SK-N-SH (cell line): Measurements from ENCODE around the gene NCAPH2. TPM values are rescaled to one million over a fixed set of nuclear protein-coding genes. Genes with fewer than 3 reads are reported as not detected.

Experiments used
- CTCF ChIA-PET: fragments of 300-600, 350-600 bp; formaldehyde crosslinking; extraction: SDS; loops from one replicate; lab custom pipeline; 2021; lab: Yijun Ruan, JAX
- POLR2A ChIA-PET: fragments of 350-600 bp; sonication (Branson Sonifier 250); formaldehyde crosslinking; extraction: SDS; loops from one replicate; lab custom pipeline; 2020; ENCODE audit warnings: antibody characterized with exemption, inconsistent platforms; lab: Yijun Ruan, JAX
- DNase-seq: peaks from one replicate; pipeline ENCODE4 v3.0.0; 2012
- H2AFZ ChIP-seq: fragments of 200-600 bp; sonication (generic); 2 replicates; pipeline ENCODE4 v1.8.1; 2016; ENCODE audit warnings: antibody characterized with exemption, mild to moderate bottlenecking, low read depth
- H3F3A ChIP-seq: fragments of 200-600 bp; sonication (generic); replicated peaks from 2 replicates; pipeline ENCODE3; 2016; ENCODE audit warnings: antibody characterized with exemption, mild to moderate bottlenecking; ENCODE audit not compliant: insufficient read depth
- H3K27ac ChIP-seq, 2 experiments: fragments of 200-500 bp in 1 of 2; fragments of 200-600 bp in 1 of 2; sonication (Bioruptor generic) in 1 of 2; sonication (generic), shearing (Covaris generic) in 1 of 2; 2 replicates each; pipeline versions ENCODE4 v1.5.1 to v1.6.1; 2014 to 2016; ENCODE audit warnings: low read depth in 2 of 2, inconsistent platforms in 1 of 2, low read length in 1 of 2, mild to moderate bottlenecking in 1 of 2, mixed read lengths in 1 of 2
- H3K27me3 ChIP-seq: fragments of 200-600 bp; sonication (generic), shearing (Covaris generic); 2 replicates; pipeline ENCODE4 v1.6.1; 2016; ENCODE audit warnings: mixed run types; ENCODE audit not compliant: insufficient read depth
- H3K36me3 ChIP-seq, 2 experiments: fragments of 200-500 bp in 1 of 2; fragments of 200-600 bp in 1 of 2; sonication (Bioruptor generic) in 1 of 2; sonication (generic) in 1 of 2; replicated peaks in 1 of 2; 2 replicates each; pipeline versions ENCODE3 to v1.5.1; 2014 to 2016; ENCODE audit warnings: low read length in 1 of 2, mild to moderate bottlenecking in 1 of 2; ENCODE audit not compliant: insufficient read depth in 2 of 2, control insufficient read depth in 1 of 2
- H3K4me1 ChIP-seq, 2 experiments: fragments of 200-500 bp in 1 of 2; fragments of 200-600 bp in 1 of 2; sonication (Bioruptor generic) in 1 of 2; sonication (generic), shearing (Covaris generic) in 1 of 2; 2 replicates each; pipeline versions ENCODE4 v1.5.1 to v1.6.1; 2014 to 2016; ENCODE audit warnings: low read depth in 1 of 2, low read length in 1 of 2, mixed run types in 1 of 2; ENCODE audit not compliant: insufficient read depth in 2 of 2, control insufficient read depth in 1 of 2
- H3K4me2 ChIP-seq: fragments of 200-600 bp; sonication (generic), shearing (Covaris generic); 2 replicates; pipeline ENCODE4 v1.6.1; 2017; ENCODE audit warnings: mixed run types
- H3K4me3 ChIP-seq, 2 experiments: fragments of 200-500 bp in 1 of 2; fragments of 200-600 bp in 1 of 2; sonication (Bioruptor generic) in 1 of 2; sonication (generic), shearing (Covaris generic) in 1 of 2; 2 replicates each; pipeline versions ENCODE4 v1.5.1 to v1.8.1; 2014 to 2016; ENCODE audit warnings: low read depth in 2 of 2, inconsistent platforms in 1 of 2, low read length in 1 of 2, mild to moderate bottlenecking in 1 of 2, mixed read lengths in 1 of 2, moderate library complexity in 1 of 2
- H3K79me2 ChIP-seq: fragments of 200-600 bp; sonication (generic); 2 replicates; pipeline ENCODE4 v1.8.1; 2017; ENCODE audit warnings: mild to moderate bottlenecking; ENCODE audit not compliant: insufficient read depth
- H3K9ac ChIP-seq: fragments of 200-600 bp; sonication (generic); 2 replicates; pipeline ENCODE4 v1.6.1; 2017; ENCODE audit warnings: mixed run types
- H3K9me2 ChIP-seq: fragments of 200-600 bp; sonication (generic); 2 replicates; pipeline ENCODE4 v1.6.1; 2017; ENCODE audit warnings: mixed run types
- H3K9me3 ChIP-seq: fragments of 200-600 bp; sonication (generic); 2 replicates; pipeline ENCODE4 v1.6.1; 2017; ENCODE audit warnings: mixed run types, mild to moderate bottlenecking, moderate library complexity
- H4K20me1 ChIP-seq: fragments of 200-600 bp; sonication (generic); 2 replicates; pipeline ENCODE4 v1.6.1; 2017; ENCODE audit warnings: mild to moderate bottlenecking, mixed run types; ENCODE audit not compliant: insufficient read depth
- CHD2 ChIP-seq: fragments of 150-350 bp; IDR thresholded peaks from 2 replicates; pipeline ENCODE4 v1.6.1; 2018; ENCODE audit warnings: low read length; ENCODE audit not compliant: partially characterized antibody
- ELF1 ChIP-seq: IDR thresholded peaks from 2 replicates; pipeline ENCODE4 v1.4.0; 2012
- EZH2phosphoT487 ChIP-seq: fragments of 200-600 bp; sonication (generic); IDR thresholded peaks from 2 replicates; pipeline ENCODE4 v1.6.1; 2017; ENCODE audit warnings: low read depth, mixed run types, mild to moderate bottlenecking, antibody characterized with exemption, moderate library complexity, borderline replicate concordance
- GATA2 ChIP-seq: sonication (generic); formaldehyde crosslinking; IDR thresholded peaks from 2 replicates; pipeline ENCODE4 v1.5.0; 2020; ENCODE audit warnings: mild to moderate bottlenecking, missing genetic modification reagents
- MEF2A ChIP-seq: IDR thresholded peaks from 2 replicates; pipeline ENCODE4 v1.4.0; 2012; ENCODE audit warnings: low read depth, borderline replicate concordance
- MXI1 ChIP-seq: IDR thresholded peaks from 2 replicates; pipeline ENCODE4 v1.6.1; 2012; ENCODE audit warnings: mild to moderate bottlenecking, low read depth, low read length, improper control_type of control experiment
- NFIC ChIP-seq: IDR thresholded peaks from 2 replicates; pipeline ENCODE4 v1.4.0; 2012; ENCODE audit warnings: borderline replicate concordance
- NRF1 ChIP-seq: IDR thresholded peaks from 2 replicates; pipeline ENCODE4 v1.6.1; 2012; ENCODE audit warnings: low read depth, mild to moderate bottlenecking, low read length
- POLR2AphosphoS5 ChIP-seq: IDR thresholded peaks from 2 replicates; pipeline ENCODE4 v1.6.1; 2012; ENCODE audit warnings: low read depth, low read length
- RFX5 ChIP-seq: IDR thresholded peaks from 2 replicates; pipeline ENCODE4 v1.6.1; 2012; ENCODE audit warnings: mild to moderate bottlenecking, improper control_type of control experiment, low read length
- RXRA ChIP-seq: IDR thresholded peaks from 2 replicates; pipeline ENCODE4 v1.4.0; 2012; ENCODE audit warnings: low read depth, mild to moderate bottlenecking, borderline replicate concordance
- SIN3A ChIP-seq: IDR thresholded peaks from 2 replicates; pipeline ENCODE4 v1.6.1; 2012; ENCODE audit warnings: low read depth, mild to moderate bottlenecking, low read length, moderate library complexity, borderline replicate concordance
- TAF1 ChIP-seq: IDR thresholded peaks from 2 replicates; pipeline ENCODE4 v1.6.1; 2012; ENCODE audit warnings: low read depth, mild to moderate bottlenecking, low read length, moderate library complexity, borderline replicate concordance
- USF1 ChIP-seq: IDR thresholded peaks from 2 replicates; pipeline ENCODE4 v1.4.0; 2012; ENCODE audit warnings: low read depth, borderline replicate concordance
- WGBS: methylation state at CpG from one replicate; pipeline ENCODE4 v1.1.6; 2017; ENCODE audit warnings: low lambda C conversion rate; 5-methylcytosine and 5-hydroxymethylcytosine counted together
- polyA plus RNA-seq, 3 experiments: library from polyadenylated mRNA; depleted of rRNA; stranded (reverse); fragments of >200 nt; gene quantifications; 2 replicates each; pipeline ENCODE4 v1.2.3, GENCODE V29; 2012
- TF ChIP-seq, protein P1 (sequence below): fragments of 150-350 bp; IDR thresholded peaks from 2 replicates; pipeline ENCODE4 v1.6.1; 2016; ENCODE audit warnings: mild to moderate bottlenecking, low read depth, low read length
- TF ChIP-seq, protein P2 (sequence below): IDR thresholded peaks from 2 replicates; pipeline ENCODE4 v1.4.0; 2012; ENCODE audit warnings: low read depth
- TF ChIP-seq, protein P3 (sequence below): IDR thresholded peaks from 2 replicates; pipeline ENCODE4 v1.6.1; 2012; ENCODE audit warnings: mild to moderate bottlenecking, low read depth, low read length, moderate library complexity

NCAPH2 gene
- polyA plus RNA-seq, 1 of the 3 experiments (the other 2 are of a cell fraction), result 22.4 TPM

- ChIA-PET CTCF (interaction anchor here (1.0 to 3.4 kb wide), 13 partner anchors 9 to 287 kb away, joined by 3 to 53 read pairs (median 7); partner anchors contain the start of genes CHKB, SYCE3 and TUBGCP6), POLR2A (interaction anchor here (0.9 to 2.9 kb wide), 12 partner anchors 9 to 121 kb away, joined by 3 to 12 read pairs (median 6); partner anchors contain the start of genes CHKB, KLHDC7B, LMF2 and NCAPH2)
- Histone ChIP-seq H3K36me3 (peaks cover 7 to 30% of the 10 kb centered on the region in 2 experiments), H3K4me3 (peak overlapping the region; percentile 80 to 81), H3K9me2 (no peaks in the 10 kb centered on the region), H3K4me1 (peaks cover 7 to 24% of the 10 kb centered on the region in 2 experiments; a peak in 2 of 4 replicates), H3F3A (peaks cover 19% of the 10 kb centered on the region), H3K27ac (peak overlapping the region; percentile 68 to 89), H3K27me3 (no peaks in the 10 kb centered on the region), H2AFZ (peak overlapping the region; percentile 65; the same call in 1 of the 2 replicates), H3K4me2 (peak overlapping the region; percentile 93), H3K9me3 (no peaks in the 10 kb centered on the region), H3K79me2 (peaks cover 18% of the 10 kb centered on the region), H3K9ac (peak overlapping the region; percentile 80), H4K20me1 (peaks cover 8% of the 10 kb centered on the region; the same call in 1 of the 2 replicates)
- no peak for DNase-seq
- 17% methylated on average over 17 of the region's 19 CpGs for WGBS
- no peak for TF ChIP-seq SIN3A
- no peak for TF ChIP-seq NFIC
- no peak for TF ChIP-seq NRF1
- no peak for TF ChIP-seq MEF2A
- TF ChIP-seq, protein P1, sequence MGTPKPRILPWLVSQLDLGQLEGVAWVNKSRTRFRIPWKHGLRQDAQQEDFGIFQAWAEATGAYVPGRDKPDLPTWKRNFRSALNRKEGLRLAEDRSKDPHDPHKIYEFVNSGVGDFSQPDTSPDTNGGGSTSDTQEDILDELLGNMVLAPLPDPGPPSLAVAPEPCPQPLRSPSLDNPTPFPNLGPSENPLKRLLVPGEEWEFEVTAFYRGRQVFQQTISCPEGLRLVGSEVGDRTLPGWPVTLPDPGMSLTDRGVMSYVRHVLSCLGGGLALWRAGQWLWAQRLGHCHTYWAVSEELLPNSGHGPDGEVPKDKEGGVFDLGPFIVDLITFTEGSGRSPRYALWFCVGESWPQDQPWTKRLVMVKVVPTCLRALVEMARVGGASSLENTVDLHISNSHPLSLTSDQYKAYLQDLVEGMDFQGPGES, result no peak
Observed at GRCh38 chr22:50524676-50525103, 16.7 kb downstream of the NCAPH2 start.

DNA sequence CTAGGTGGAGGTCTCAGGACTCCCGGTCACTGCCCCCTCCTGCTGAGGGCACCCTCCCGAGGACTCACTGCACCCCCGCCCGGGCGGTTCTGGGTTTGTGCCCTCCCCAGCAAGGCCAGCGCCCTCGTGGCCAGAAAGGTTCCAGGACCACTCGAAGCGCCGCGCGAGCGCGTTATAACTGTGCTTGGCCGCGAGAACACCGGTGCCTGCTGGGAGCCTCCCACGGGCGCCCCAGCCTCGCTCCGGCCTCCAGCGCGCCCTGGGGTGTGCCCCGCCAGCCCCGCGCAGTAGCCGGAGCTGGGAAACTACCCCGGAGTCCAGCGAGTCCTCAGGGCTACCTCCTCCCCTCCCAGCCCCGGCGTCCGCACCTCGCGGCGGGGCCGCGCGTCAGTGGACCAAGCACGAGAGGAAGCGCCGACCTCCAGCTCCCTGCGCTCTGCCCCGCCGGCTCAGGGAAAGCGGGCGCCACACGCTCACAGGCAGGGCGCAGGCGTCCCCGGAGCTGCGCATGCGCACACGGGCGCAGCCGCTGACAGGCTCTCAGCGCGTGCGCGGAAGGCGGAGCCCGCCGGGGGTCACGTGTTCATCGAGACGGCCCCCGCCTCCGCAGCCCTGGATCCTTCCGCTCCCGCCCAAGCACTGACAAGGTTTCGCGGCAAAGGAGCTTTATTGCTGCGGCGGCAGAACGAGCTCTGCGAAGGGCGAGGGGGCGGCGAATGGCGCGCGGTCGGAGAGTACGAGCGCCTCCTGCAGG, 17.3 kb downstream of the NCAPH2 start, which contains the start of gene SCO2:
SCO2 (minus strand) TSS at position 495 of the 754 bp plus-strand sequence. CDS start 1,187 bp downstream, outside the sequence.
- Histone ChIP-seq H3K9me2 (no peaks in the 10 kb centered on the region), H3F3A (peaks cover 19% of the 10 kb centered on the region), H4K20me1 (peaks cover 8% of the 10 kb centered on the region; the same call in 1 of the 2 replicates), H3K9me3 (no peaks in the 10 kb centered on the region), H3K27ac (peak within 1 kb of the TSS; percentile 68 to 93), H3K36me3 (peaks cover 7 to 30% of the 10 kb centered on the region in 2 experiments), H2AFZ (peak within 1 kb of the TSS; percentile 76), H3K9ac (peak within 1 kb of the TSS; percentile 80), H3K27me3 (no peaks in the 10 kb centered on the region), H3K4me1 (peaks cover 7 to 24% of the 10 kb centered on the region in 2 experiments; a peak in 2 of 4 replicates), H3K4me3 (peak within 1 kb of the TSS; percentile 80 to 81), H3K4me2 (peak within 1 kb of the TSS; percentile 93), H3K79me2 (peaks cover 18% of the 10 kb centered on the region)
- POLR2A ChIA-PET, result interaction anchor here (0.6 to 2.9 kb wide), 18 partner anchors 9 to 281 kb away, joined by 3 to 12 read pairs (median 5); partner anchors contain the start of genes ADM2, CHKB, KLHDC7B and LMF2
- DNase-seq, result peak; percentile 100
- CTCF ChIA-PET, result interaction anchor here (0.5 to 3.4 kb wide), 44 partner anchors 9 to 288 kb away, joined by 3 to 53 read pairs (median 4); partner anchors contain the start of genes CHKB, HDAC10, KLHDC7B and LMF2
- 0% methylated on average over 3 of the region's 84 CpGs for WGBS
- TF ChIP-seq USF1 (peak; percentile 96), GATA2 (CRISPR knock-in tag) (no peak), NRF1 (peak; percentile 97), RFX5 (no peak), EZH2phosphoT487 (no peak), RXRA (no peak), CHD2 (peak; percentile 71), POLR2AphosphoS5 (peak; percentile 90), MEF2A (no peak), ELF1 (no peak), MXI1 (peak; percentile 82), TAF1 (peak; percentile 61)
- TF ChIP-seq, protein P2, sequence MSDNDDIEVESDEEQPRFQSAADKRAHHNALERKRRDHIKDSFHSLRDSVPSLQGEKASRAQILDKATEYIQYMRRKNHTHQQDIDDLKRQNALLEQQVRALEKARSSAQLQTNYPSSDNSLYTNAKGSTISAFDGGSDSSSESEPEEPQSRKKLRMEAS, result peak; percentile 80
- TF ChIP-seq, protein P3, sequence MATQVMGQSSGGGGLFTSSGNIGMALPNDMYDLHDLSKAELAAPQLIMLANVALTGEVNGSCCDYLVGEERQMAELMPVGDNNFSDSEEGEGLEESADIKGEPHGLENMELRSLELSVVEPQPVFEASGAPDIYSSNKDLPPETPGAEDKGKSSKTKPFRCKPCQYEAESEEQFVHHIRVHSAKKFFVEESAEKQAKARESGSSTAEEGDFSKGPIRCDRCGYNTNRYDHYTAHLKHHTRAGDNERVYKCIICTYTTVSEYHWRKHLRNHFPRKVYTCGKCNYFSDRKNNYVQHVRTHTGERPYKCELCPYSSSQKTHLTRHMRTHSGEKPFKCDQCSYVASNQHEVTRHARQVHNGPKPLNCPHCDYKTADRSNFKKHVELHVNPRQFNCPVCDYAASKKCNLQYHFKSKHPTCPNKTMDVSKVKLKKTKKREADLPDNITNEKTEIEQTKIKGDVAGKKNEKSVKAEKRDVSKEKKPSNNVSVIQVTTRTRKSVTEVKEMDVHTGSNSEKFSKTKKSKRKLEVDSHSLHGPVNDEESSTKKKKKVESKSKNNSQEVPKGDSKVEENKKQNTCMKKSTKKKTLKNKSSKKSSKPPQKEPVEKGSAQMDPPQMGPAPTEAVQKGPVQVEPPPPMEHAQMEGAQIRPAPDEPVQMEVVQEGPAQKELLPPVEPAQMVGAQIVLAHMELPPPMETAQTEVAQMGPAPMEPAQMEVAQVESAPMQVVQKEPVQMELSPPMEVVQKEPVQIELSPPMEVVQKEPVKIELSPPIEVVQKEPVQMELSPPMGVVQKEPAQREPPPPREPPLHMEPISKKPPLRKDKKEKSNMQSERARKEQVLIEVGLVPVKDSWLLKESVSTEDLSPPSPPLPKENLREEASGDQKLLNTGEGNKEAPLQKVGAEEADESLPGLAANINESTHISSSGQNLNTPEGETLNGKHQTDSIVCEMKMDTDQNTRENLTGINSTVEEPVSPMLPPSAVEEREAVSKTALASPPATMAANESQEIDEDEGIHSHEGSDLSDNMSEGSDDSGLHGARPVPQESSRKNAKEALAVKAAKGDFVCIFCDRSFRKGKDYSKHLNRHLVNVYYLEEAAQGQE, result no peak
- TF ChIP-seq, protein P1, result no peak
